Prostate gland (tissue), 2 donors: ENCODE data around the gene MIPOL1.

Experiments used
- POLR2A ChIP-seq: fragments of 450-650 bp; IDR thresholded peaks from one replicate; pipeline ENCODE4 v1.6.1; 2016; ENCODE audit warnings: antibody characterized with exemption, mild to moderate bottlenecking
- POLR2AphosphoS5 ChIP-seq: sonication (generic); formaldehyde crosslinking; IDR thresholded peaks from one replicate; pipeline ENCODE4 v1.6.1; 2017; ENCODE audit warnings: antibody characterized with exemption
- TF ChIP-seq, protein P1 (sequence below), 4 experiments: fragments of 200-600 bp in 2 of 4; fragments of 450-650 bp in 2 of 4; sonication (generic) in 2 of 4; IDR thresholded peaks; 1 replicate in 3 of 4; 2 replicates in 1 of 4; pipeline ENCODE4 v1.5.1; 2016 to 2019; ENCODE audit warnings: antibody characterized with exemption in 4 of 4, mild to moderate bottlenecking in 2 of 4, moderate library complexity in 2 of 4

DNA sequence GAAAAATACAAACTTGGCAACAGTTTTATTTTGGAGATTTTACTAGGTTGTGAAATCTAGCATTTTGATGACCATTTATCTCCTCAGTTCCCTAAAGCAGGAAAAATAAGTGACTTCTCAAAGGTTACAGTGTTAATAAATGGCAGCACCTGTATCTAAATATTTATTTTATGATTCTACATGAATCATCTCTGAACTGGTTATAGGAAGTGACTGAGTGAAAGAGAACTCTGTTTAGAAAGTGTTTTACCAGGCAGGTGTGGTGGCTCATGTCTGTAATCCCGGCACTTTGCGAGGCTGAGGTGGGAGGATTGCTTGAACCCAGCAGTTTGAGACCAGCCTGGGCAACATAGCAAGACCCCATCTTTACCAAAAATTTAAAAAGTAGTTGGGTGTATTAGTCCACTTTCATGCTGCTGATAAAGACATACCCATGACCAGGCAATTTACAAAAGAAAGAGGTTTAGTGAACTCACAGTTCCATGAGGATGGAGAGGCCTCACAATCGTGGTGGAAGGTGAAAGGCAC lies 26.3 kb downstream of the MIPOL1 start:
- TF ChIP-seq, protein P1, sequence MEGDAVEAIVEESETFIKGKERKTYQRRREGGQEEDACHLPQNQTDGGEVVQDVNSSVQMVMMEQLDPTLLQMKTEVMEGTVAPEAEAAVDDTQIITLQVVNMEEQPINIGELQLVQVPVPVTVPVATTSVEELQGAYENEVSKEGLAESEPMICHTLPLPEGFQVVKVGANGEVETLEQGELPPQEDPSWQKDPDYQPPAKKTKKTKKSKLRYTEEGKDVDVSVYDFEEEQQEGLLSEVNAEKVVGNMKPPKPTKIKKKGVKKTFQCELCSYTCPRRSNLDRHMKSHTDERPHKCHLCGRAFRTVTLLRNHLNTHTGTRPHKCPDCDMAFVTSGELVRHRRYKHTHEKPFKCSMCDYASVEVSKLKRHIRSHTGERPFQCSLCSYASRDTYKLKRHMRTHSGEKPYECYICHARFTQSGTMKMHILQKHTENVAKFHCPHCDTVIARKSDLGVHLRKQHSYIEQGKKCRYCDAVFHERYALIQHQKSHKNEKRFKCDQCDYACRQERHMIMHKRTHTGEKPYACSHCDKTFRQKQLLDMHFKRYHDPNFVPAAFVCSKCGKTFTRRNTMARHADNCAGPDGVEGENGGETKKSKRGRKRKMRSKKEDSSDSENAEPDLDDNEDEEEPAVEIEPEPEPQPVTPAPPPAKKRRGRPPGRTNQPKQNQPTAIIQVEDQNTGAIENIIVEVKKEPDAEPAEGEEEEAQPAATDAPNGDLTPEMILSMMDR (IDR thresholded peaks at IDR 0.05): no peak
- TF ChIP-seq POLR2A: no peak
- no peak for TF ChIP-seq POLR2AphosphoS5
